OCI-LY7 (cell line): Measurements from ENCODE around the gene PVALEF.

Experiments used
- EZH2phosphoT487 ChIP-seq: fragments of 200-600 bp; sonication (generic); IDR thresholded peaks from 2 replicates; pipeline ENCODE4 v1.6.1; 2018; ENCODE audit warnings: low read depth, borderline replicate concordance, mild to moderate bottlenecking, mixed run types, antibody characterized with exemption, low read length, moderate library complexity, mixed read lengths
- TF ChIP-seq, protein P1 (sequence below): fragments of 200-600 bp; sonication (generic); conservative IDR thresholded peaks from 2 replicates; pipeline ENCODE4 v1.5.1; 2014; ENCODE audit warnings: mild to moderate bottlenecking, antibody characterized with exemption, low read length, moderate library complexity, mixed read lengths

DNA sequence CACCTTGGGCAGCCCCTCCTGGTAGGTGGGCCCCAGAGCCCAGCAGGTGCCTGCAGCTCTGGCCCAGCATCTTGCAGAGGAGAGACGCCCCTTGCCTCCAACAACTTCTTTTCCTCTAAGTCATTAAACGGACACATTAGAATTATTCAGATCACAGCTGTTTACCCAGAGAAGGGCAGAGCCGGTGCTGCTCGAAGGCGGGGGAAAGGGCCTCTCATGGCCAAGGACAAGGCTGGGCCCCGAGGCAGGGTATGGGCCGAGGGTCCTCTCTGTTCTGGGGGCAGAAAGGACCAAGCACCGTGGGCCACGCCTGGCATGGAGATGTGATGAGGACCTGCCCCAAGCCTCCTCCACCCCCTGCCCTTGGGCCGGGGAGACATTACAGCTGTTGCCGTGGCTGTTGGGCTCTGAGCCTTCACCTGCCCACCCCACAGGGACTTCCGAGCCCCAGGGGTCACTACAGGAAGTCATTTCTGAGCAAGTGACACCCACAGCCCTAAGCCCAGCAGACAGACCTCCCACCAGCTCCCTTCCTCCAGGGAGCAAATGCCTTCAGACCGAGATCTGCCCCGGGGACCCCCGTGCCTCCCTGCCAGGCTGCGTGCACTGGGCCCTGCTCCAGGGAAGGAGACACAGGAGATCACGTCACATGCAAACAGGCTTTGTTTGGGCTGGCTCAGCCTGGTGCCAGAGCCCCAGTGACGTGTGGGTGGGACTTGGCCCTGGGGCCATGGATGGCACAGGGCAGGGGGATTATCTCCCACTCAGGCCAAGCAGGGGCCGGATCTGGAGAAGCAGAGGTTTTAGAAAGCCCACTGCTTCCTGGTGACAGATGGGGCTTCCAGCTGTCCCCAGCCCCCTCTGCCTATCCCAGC, 699 bp upstream of the PVALEF start:
- TF ChIP-seq EZH2phosphoT487 = no peak
- TF ChIP-seq, protein P1, sequence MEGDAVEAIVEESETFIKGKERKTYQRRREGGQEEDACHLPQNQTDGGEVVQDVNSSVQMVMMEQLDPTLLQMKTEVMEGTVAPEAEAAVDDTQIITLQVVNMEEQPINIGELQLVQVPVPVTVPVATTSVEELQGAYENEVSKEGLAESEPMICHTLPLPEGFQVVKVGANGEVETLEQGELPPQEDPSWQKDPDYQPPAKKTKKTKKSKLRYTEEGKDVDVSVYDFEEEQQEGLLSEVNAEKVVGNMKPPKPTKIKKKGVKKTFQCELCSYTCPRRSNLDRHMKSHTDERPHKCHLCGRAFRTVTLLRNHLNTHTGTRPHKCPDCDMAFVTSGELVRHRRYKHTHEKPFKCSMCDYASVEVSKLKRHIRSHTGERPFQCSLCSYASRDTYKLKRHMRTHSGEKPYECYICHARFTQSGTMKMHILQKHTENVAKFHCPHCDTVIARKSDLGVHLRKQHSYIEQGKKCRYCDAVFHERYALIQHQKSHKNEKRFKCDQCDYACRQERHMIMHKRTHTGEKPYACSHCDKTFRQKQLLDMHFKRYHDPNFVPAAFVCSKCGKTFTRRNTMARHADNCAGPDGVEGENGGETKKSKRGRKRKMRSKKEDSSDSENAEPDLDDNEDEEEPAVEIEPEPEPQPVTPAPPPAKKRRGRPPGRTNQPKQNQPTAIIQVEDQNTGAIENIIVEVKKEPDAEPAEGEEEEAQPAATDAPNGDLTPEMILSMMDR = no peak
